Measurements from ENCODE around the gene CACNA2D3. TPM values are rescaled to one million over a fixed set of nuclear protein-coding genes. Genes with fewer than 3 reads are reported as not detected.

The CACNA2D3 gene
- polyA plus RNA-seq, 1 donor (not counting 4 experiments of a cell fraction or from before 2014, with no cell fraction given), result 0.08 TPM

DNA sequence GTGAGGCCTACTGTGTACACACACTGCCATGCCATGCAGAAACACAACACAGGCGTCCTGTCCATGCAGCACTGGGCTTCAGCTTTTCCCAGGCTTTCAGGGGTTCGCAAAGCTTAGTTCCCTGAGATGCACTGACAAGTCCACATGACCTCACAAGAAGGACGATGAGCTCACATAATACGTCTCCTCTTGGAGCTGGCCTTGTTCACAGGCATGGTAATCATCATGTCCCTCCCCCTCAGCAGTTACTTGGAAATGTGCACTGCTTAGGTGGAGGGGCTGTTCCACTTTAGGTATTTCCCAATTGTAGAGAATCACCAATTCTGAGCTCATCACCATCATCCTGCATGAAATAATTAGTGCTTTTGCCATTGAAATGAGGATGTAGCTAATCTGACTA, 496.7 kb downstream of the CACNA2D3 start:
- Histone ChIP-seq H3K4me2 (ENCODE audit: control insufficient read depth, extremely low read depth, insufficient read depth, low read depth, low read length) (no peak overlapping the region), H3K4me1 (ENCODE audit: control insufficient read depth, extremely low read depth, insufficient read depth, low read length) (no peaks in the 10 kb centered on the region), H3K9ac (ENCODE audit: control insufficient read depth, extremely low read depth, insufficient read depth, low read length) (no peak overlapping the region), H4K20me1 (ENCODE audit: control insufficient read depth, extremely low read depth, insufficient read depth, low read length) (no peaks in the 10 kb centered on the region), H3K4me3 (ENCODE audit: control insufficient read depth in 2 of 3, extremely low read depth in 1 of 3, insufficient read depth in 2 of 3, low read depth in 1 of 3, low read length in 3 of 3) (no peak overlapping the region), H3K9me1 (ENCODE audit: control insufficient read depth, extremely low read depth, insufficient read depth, low read length) (no peaks in the 10 kb centered on the region), H2AFZ (ENCODE audit: control insufficient read depth, low read length) (no peak overlapping the region), H3K36me3 (ENCODE audit: control insufficient read depth in 2 of 2, extremely low read depth in 1 of 2, insufficient read depth in 2 of 2, low read length in 2 of 2) (no peaks in the 10 kb centered on the region), H3K27me3 (ENCODE audit: control insufficient read depth, extremely low read depth, insufficient read depth, low read length) (no peaks in the 10 kb centered on the region), H3K9me3 (ENCODE audit: control insufficient read depth, low read depth, low read length) (no peaks in the 10 kb centered on the region), H3K27ac (ENCODE audit: control insufficient read depth, insufficient read depth, low read length) (no peak overlapping the region), H3K79me2 (ENCODE audit: control insufficient read depth, insufficient read depth, low read length) (no peaks in the 10 kb centered on the region)
- FAIRE-seq (no peak), DNase-seq (ENCODE audit: low read depth, low spot score) (no peak)
- TF ChIP-seq EZH2 (IDR thresholded peaks at IDR 0.05; ENCODE audit: low read length), result no peak
- TF ChIP-seq, protein P1, sequence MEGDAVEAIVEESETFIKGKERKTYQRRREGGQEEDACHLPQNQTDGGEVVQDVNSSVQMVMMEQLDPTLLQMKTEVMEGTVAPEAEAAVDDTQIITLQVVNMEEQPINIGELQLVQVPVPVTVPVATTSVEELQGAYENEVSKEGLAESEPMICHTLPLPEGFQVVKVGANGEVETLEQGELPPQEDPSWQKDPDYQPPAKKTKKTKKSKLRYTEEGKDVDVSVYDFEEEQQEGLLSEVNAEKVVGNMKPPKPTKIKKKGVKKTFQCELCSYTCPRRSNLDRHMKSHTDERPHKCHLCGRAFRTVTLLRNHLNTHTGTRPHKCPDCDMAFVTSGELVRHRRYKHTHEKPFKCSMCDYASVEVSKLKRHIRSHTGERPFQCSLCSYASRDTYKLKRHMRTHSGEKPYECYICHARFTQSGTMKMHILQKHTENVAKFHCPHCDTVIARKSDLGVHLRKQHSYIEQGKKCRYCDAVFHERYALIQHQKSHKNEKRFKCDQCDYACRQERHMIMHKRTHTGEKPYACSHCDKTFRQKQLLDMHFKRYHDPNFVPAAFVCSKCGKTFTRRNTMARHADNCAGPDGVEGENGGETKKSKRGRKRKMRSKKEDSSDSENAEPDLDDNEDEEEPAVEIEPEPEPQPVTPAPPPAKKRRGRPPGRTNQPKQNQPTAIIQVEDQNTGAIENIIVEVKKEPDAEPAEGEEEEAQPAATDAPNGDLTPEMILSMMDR (optimal IDR thresholded peaks at IDR 0.05 in 1 of 3, IDR thresholded peaks at IDR 0.05 in 1 of 3, conservative IDR thresholded peaks at IDR 0.05 in 1 of 3; ENCODE audit: extremely low read depth in 1 of 3, insufficient read depth in 2 of 3, low read length in 3 of 3), result no peak
- dilution Hi-C loops (cut with MboI; ENCODE audit: extremely low pct_ligation_motif_present, low sequenced_read_pairs), result no loop called here

DNA sequence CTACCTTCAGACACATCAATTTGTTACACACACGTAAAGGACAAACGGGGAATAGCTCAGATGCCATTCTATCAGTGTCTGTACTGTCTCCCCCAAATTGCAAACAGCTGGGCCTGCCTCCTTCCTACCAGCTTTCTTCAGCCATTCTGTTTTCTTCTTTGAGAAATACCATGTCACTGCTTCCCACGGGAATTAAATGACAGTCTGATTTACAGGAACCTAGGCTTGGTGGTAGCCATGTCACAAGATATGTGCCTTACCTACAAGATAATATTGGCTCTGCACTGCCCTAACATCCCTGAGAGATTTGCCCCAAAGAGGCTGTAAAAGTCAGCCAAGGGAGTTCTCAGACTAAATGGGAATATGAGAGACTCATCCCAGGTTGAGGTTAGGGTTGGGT, 497.2 kb downstream of the CACNA2D3 start:
- Histone ChIP-seq H3K36me3 (ENCODE audit: control insufficient read depth in 2 of 2, extremely low read depth in 1 of 2, insufficient read depth in 2 of 2, low read length in 2 of 2) (no peaks in the 10 kb centered on the region), H3K9me1 (ENCODE audit: control insufficient read depth, extremely low read depth, insufficient read depth, low read length) (no peaks in the 10 kb centered on the region), H3K9ac (ENCODE audit: control insufficient read depth, extremely low read depth, insufficient read depth, low read length) (no peak overlapping the region), H3K27me3 (ENCODE audit: control insufficient read depth, extremely low read depth, insufficient read depth, low read length) (no peaks in the 10 kb centered on the region), H3K27ac (ENCODE audit: control insufficient read depth, insufficient read depth, low read length) (no peak overlapping the region), H3K4me3 (ENCODE audit: control insufficient read depth in 2 of 3, extremely low read depth in 1 of 3, insufficient read depth in 2 of 3, low read depth in 1 of 3, low read length in 3 of 3) (no peak overlapping the region), H3K4me2 (ENCODE audit: control insufficient read depth, extremely low read depth, insufficient read depth, low read depth, low read length) (no peak overlapping the region), H4K20me1 (ENCODE audit: control insufficient read depth, extremely low read depth, insufficient read depth, low read length) (no peaks in the 10 kb centered on the region), H2AFZ (ENCODE audit: control insufficient read depth, low read length) (no peak overlapping the region), H3K79me2 (ENCODE audit: control insufficient read depth, insufficient read depth, low read length) (no peaks in the 10 kb centered on the region), H3K4me1 (ENCODE audit: control insufficient read depth, extremely low read depth, insufficient read depth, low read length) (no peaks in the 10 kb centered on the region), H3K9me3 (ENCODE audit: control insufficient read depth, low read depth, low read length) (no peaks in the 10 kb centered on the region)
- no peak for TF ChIP-seq EZH2 (IDR thresholded peaks at IDR 0.05; ENCODE audit: low read length)
- TF ChIP-seq, protein P1 (optimal IDR thresholded peaks at IDR 0.05 in 1 of 3, IDR thresholded peaks at IDR 0.05 in 1 of 3, conservative IDR thresholded peaks at IDR 0.05 in 1 of 3; ENCODE audit: extremely low read depth in 1 of 3, insufficient read depth in 2 of 3, low read length in 3 of 3), result no peak
- FAIRE-seq (no peak), DNase-seq (ENCODE audit: low read depth, low spot score) (no peak)
- dilution Hi-C loops (cut with MboI; ENCODE audit: extremely low pct_ligation_motif_present, low sequenced_read_pairs), result no loop called here
